ENCODE results near the gene PDE7B. TPM values are rescaled to one million over a fixed set of nuclear protein-coding genes. Genes with fewer than 3 reads are reported as not detected.

The PDE7B gene
- total RNA-seq, 4 donors from 2014 or later = 7.8 to 13.7 (median 8.6) TPM

DNA sequence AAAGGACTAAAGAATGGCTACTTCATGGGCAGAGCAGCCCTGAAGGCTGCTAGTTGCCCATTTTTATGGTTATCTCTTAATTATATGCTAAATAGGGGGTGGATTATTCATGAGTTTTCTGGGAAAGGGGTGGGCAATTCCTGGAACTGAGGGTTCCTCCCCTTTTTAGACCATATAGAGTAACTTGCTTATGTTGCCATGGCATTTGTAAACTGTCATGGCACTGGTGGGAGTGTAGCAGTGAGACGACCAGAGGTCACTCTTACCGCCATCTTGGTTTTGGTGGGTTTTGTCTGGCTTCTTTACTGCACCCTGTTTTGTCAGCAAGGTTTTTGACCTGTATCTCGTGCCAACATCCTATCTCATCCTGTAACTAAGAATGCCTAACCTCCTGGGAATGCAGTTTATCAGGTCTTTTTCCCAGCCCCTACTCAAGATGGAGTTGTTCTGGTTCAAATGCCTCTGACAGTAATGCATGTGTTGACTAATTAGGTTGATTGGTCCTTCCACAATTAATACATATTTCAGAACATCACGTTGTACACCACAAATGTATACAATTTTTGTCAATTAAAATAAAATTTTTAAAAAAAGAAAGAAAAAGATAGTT lies 139.5 kb downstream of the PDE7B start:
- no peak overlapping the region for H3K4me3 ChIP-seq (replicated peaks in 1 of 3)
- H3K36me3 ChIP-seq = no peaks in the 10 kb centered on the region
- intact Hi-C loops (cut with DNase I) = no loop called here
- DNase-seq = no peak
- 91 to 96% methylated on average over 4 of the region's 4 CpGs for WGBS, 2 donors
- H3K27ac ChIP-seq = no peak overlapping the region
- H3K27me3 ChIP-seq = no peaks in the 10 kb centered on the region
- no peaks in the 10 kb centered on the region for H3K9me3 ChIP-seq
- H3K4me1 ChIP-seq = peaks cover 13 to 21% of the 10 kb centered on the region in 2 donors
- TF ChIP-seq, protein P1, sequence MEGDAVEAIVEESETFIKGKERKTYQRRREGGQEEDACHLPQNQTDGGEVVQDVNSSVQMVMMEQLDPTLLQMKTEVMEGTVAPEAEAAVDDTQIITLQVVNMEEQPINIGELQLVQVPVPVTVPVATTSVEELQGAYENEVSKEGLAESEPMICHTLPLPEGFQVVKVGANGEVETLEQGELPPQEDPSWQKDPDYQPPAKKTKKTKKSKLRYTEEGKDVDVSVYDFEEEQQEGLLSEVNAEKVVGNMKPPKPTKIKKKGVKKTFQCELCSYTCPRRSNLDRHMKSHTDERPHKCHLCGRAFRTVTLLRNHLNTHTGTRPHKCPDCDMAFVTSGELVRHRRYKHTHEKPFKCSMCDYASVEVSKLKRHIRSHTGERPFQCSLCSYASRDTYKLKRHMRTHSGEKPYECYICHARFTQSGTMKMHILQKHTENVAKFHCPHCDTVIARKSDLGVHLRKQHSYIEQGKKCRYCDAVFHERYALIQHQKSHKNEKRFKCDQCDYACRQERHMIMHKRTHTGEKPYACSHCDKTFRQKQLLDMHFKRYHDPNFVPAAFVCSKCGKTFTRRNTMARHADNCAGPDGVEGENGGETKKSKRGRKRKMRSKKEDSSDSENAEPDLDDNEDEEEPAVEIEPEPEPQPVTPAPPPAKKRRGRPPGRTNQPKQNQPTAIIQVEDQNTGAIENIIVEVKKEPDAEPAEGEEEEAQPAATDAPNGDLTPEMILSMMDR (IDR thresholded peaks at IDR 0.05) = no peak
- TF ChIP-seq POLR2A (IDR thresholded peaks at IDR 0.05) = no peak

DNA sequence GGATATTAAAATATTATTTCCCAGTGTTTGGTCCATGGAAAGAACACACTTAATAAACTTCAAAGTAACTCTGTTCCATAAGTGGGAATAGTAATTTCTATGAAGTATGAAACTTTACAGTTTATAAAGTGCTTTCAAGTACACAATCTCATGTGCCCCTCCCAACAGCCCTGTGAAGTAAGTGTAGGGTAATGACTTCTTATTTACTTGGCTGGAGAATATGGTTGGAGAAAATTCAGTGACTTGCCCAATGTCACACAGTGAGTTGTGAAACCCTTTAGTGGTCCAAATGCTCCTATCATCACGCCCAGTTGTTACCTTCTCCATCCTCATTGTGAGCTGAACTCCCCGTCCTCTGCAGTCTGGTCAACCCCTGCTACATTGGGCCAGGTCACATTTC lies 141.2 kb downstream of the PDE7B start:
- intact Hi-C loops (cut with DNase I) = no loop called here
- Histone ChIP-seq H3K36me3 (no peaks in the 10 kb centered on the region), H3K4me3 (replicated peaks in 1 of 3) (no peak overlapping the region), H3K9me3 (no peaks in the 10 kb centered on the region), H3K4me1 (peaks cover 17 to 28% of the 10 kb centered on the region in 2 donors), H3K27me3 (no peaks in the 10 kb centered on the region), H3K27ac (no peak overlapping the region)
- no peak for DNase-seq
- TF ChIP-seq, protein P1 (IDR thresholded peaks at IDR 0.05) = no peak
- TF ChIP-seq POLR2A (IDR thresholded peaks at IDR 0.05) = no peak
- WGBS, 2 donors = 86 to 100% methylated on average over 2 of the region's 2 CpGs

DNA sequence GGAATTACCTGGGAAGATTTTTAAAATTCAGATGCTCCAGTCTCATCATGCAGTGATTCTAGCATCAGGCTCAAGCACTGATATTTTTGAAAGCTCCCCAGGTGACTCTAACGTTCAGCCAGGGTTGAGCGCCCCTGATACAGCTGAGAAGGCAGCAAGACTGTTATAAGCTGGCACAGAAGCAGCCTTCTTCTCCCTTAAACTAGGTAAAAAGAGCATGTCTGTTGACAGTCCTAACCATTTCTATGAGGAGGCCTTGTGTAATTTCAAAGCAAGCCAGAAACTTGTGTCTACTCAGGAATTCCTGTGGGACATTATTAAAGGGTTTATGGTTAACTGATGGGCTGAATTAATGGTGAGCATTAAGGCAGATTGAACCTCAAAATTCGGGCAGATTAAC lies 141.9 kb downstream of the PDE7B start:
- intact Hi-C loops (cut with DNase I) = no loop called here
- H3K4me3 ChIP-seq (replicated peaks in 1 of 3) = no peak overlapping the region
- peak; percentile 42 to 63 for DNase-seq
- H3K27ac ChIP-seq = peak overlapping the region in 2 of 3 donors; percentile 30 to 43
- WGBS, 2 donors = 53 to 55% methylated on average over 3 of the region's 3 CpGs
- H3K4me1 ChIP-seq = peaks cover 17 to 28% of the 10 kb centered on the region in 2 donors
- TF ChIP-seq, protein P1 (IDR thresholded peaks at IDR 0.05) = no peak
- TF ChIP-seq POLR2A (IDR thresholded peaks at IDR 0.05) = no peak
- H3K9me3 ChIP-seq = no peaks in the 10 kb centered on the region
- no peaks in the 10 kb centered on the region for H3K36me3 ChIP-seq
- H3K27me3 ChIP-seq = no peaks in the 10 kb centered on the region

DNA sequence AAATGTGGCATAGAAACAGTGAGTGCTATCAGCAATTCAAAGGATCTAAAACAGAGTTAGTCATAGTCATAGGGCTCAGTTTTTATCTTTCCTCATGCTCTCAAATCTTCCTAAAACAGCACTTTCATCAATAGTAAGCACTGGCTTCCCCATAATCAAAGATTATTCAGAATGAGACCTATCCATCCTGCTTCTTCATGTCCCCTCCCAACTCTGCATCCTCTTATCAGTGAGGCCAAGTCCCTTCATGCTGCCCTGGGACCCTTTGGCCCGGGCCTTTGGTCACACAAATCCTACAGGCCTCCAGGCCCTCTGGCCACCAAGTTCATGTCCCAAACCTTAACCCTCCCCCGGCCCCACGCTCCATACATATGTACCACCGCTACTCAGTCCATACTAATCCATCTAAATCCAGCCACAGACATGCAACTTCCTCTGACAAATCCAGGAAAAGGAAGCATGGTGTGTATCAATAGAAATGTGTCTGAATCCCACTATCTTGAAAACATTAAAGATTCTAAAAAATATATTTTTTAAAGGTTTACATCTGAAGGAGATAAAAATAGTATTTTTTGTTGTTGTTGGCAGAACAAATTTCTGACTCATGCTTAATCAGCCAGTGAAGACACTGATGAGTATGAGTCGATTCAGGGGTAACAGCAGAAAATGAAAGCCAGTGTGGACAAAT lies 143.5 kb downstream of the PDE7B start:
- Histone ChIP-seq H3K4me3 (replicated peaks in 1 of 3) (no peak overlapping the region), H3K4me1 (peaks cover 17 to 28% of the 10 kb centered on the region in 2 donors), H3K27ac (peak overlapping the region in 1 of 3 donors; percentile 44), H3K36me3 (no peaks in the 10 kb centered on the region), H3K27me3 (no peaks in the 10 kb centered on the region), H3K9me3 (no peaks in the 10 kb centered on the region)
- no peak for DNase-seq
- 69 to 74% methylated on average over 5 of the region's 5 CpGs for WGBS, 2 donors
- intact Hi-C loops (cut with DNase I) = no loop called here
- TF ChIP-seq, protein P1 (IDR thresholded peaks at IDR 0.05) = no peak
- TF ChIP-seq POLR2A (IDR thresholded peaks at IDR 0.05) = no peak

DNA sequence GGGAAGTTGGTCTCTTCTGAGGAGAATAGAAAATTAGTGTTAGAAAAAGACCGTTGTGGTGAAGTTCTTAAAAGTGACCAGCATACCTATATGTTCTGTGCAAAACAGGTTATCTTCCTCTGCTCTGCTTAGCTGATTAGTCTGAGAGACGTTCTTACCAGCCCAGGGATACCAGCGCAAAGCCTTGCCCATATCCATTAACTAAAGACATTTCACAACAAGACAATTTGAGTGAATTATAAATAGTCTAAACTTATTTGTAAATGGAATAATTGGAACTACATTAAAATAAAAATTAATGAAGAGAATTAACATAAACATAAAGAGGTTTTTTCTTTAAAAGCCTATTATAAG lies 144.0 kb downstream of the PDE7B start:
- DNase-seq = no peak
- 55 to 83% methylated on average over 3 of the region's 3 CpGs for WGBS, 2 donors
- H3K36me3 ChIP-seq = no peaks in the 10 kb centered on the region
- H3K27me3 ChIP-seq = no peaks in the 10 kb centered on the region
- no peak overlapping the region for H3K4me3 ChIP-seq (replicated peaks in 1 of 3)
- TF ChIP-seq, protein P1 (IDR thresholded peaks at IDR 0.05) = no peak
- TF ChIP-seq POLR2A (IDR thresholded peaks at IDR 0.05) = no peak
- peaks cover 17 to 28% of the 10 kb centered on the region in 2 donors for H3K4me1 ChIP-seq
- intact Hi-C loops (cut with DNase I) = no loop called here
- peak overlapping the region in 1 of 3 donors; percentile 44 for H3K27ac ChIP-seq
- no peaks in the 10 kb centered on the region for H3K9me3 ChIP-seq

Data from thyroid gland (tissue), 4 donors.